Lung (tissue), 12 donors: ENCODE data around the gene NUDT4. TPM values are rescaled to one million over a fixed set of nuclear protein-coding genes. Genes with fewer than 3 reads are reported as not detected.

Experiments
- ATAC-seq: fragments of 200-7000 bp; cut with Tn5 transposase; one replicate; pipeline ENCODE4 v1.9.1; 2020; ENCODE audit warnings: moderate number of reproducible peaks; ENCODE audit not compliant: insufficient read depth, low FRiP score
- DNase-seq, 3 donors: peaks; one replicate each; pipeline ENCODE4 v3.0.0-alpha.2; 2013 to 2017
- H3K27ac ChIP-seq, 2 donors: one replicate each; pipeline ENCODE4 v1.5.1; 2013; ENCODE audit warnings: mild to moderate bottlenecking in 2 of 2, moderate library complexity in 2 of 2, control low read depth in 1 of 2, inconsistent platforms in 1 of 2, low read depth in 1 of 2, low read length in 1 of 2
- H3K27me3 ChIP-seq, 3 donors: one replicate each; pipeline ENCODE4 v1.5.1; 2013; ENCODE audit warnings: low read length in 2 of 3; ENCODE audit not compliant: control insufficient read depth in 3 of 3, insufficient read depth in 3 of 3
- H3K36me3 ChIP-seq, 4 donors: one replicate each; pipeline ENCODE4 v1.5.1; 2013; ENCODE audit warnings: low read length in 4 of 4, mild to moderate bottlenecking in 1 of 4, moderate library complexity in 1 of 4; ENCODE audit not compliant: control insufficient read depth in 4 of 4, insufficient read depth in 4 of 4
- H3K4me1 ChIP-seq, 5 donors: one replicate each; pipeline ENCODE4 v1.5.1; 2013; ENCODE audit warnings: low read length in 5 of 5, mild to moderate bottlenecking in 2 of 5, moderate library complexity in 1 of 5; ENCODE audit not compliant: control insufficient read depth in 5 of 5, insufficient read depth in 5 of 5
- H3K4me3 ChIP-seq: one replicate; pipeline ENCODE4 v1.5.1; 2013; ENCODE audit warnings: mild to moderate bottlenecking, control low read depth, moderate library complexity
- H3K9ac ChIP-seq, 2 donors: one replicate each; pipeline ENCODE4 v1.5.1; 2013; ENCODE audit warnings: low read length in 2 of 2, control low read depth in 1 of 2; ENCODE audit not compliant: insufficient read depth in 1 of 2
- H3K9me3 ChIP-seq, 4 donors: one replicate each; pipeline ENCODE4 v1.5.1; 2013; ENCODE audit warnings: low read length in 3 of 4, mild to moderate bottlenecking in 1 of 4, moderate library complexity in 1 of 4; ENCODE audit not compliant: control insufficient read depth in 4 of 4, insufficient read depth in 3 of 4
- CTCF ChIP-seq: IDR thresholded peaks from 2 replicates; pipeline ENCODE4 v1.5.1; 2012; ENCODE audit warnings: mild to moderate bottlenecking; ENCODE audit errors: control extremely low read depth, extremely low read depth
- WGBS, 2 donors: extraction: QIAGEN DNeasy Blood & Tissue Kit; methylation state at CpG; one replicate each; pipeline ENCODE4 v1.1.7; 2013; 5-methylcytosine and 5-hydroxymethylcytosine counted together
- polyA plus RNA-seq, 2 donors: library from polyadenylated mRNA; stranded (reverse); fragments of 200-250 nt; gene quantifications; one replicate each; pipeline ENCODE4 v1.2.1, GENCODE V29; 2013
- total RNA-seq, 2 donors: library from RNA; depleted of rRNA in 1 of 2; stranded (reverse); fragments of >200 nt in 1 of 2; gene quantifications; one replicate each; pipeline ENCODE4 v1.2.1, GENCODE V29; 2014 to 2021
- donor health status: control.
- donor health status: control.
- donor health status: Bipolar disorder and iron deficiency.
- donor health status: healthy.
- donor health status: DM: yes; HTN: yes; CAD: no.

The NUDT4 gene
- total and polyA plus RNA-seq, 4 donors: 20.8 to 102 (median 39.3) TPM

GRCh38 chr12:93451423-93452158, 73.9 kb downstream of the NUDT4 start:
- no peaks in the 10 kb centered on the region for H3K4me1 ChIP-seq
- no peak overlapping the region for H3K9ac ChIP-seq
- H3K27ac ChIP-seq: no peak overlapping the region
- H3K4me3 ChIP-seq: no peak overlapping the region
- H3K27me3 ChIP-seq: no peaks in the 10 kb centered on the region
- 57 to 70% methylated on average over 3 of the region's 3 CpGs for WGBS, 2 donors
- no peaks in the 10 kb centered on the region for H3K36me3 ChIP-seq
- no peak for TF ChIP-seq CTCF
- no peak for DNase-seq
- no peak for ATAC-seq
- no peaks in the 10 kb centered on the region for H3K9me3 ChIP-seq

- Histone ChIP-seq H3K27ac (no peak overlapping the region), H3K4me3 (no peak overlapping the region), H3K27me3 (no peaks in the 10 kb centered on the region), H3K4me1 (no peaks in the 10 kb centered on the region), H3K36me3 (no peaks in the 10 kb centered on the region), H3K9ac (no peak overlapping the region), H3K9me3 (no peaks in the 10 kb centered on the region)
- DNase-seq (no peak), ATAC-seq (no peak)
- no peak for TF ChIP-seq CTCF
- WGBS, 2 donors: 88% methylated on average over 5 of the region's 5 CpGs
Measured at GRCh38 chr12:93453633-93454032, 75.9 kb downstream of the NUDT4 start.

- ATAC-seq (no peak), DNase-seq (no peak)
- Histone ChIP-seq H3K36me3 (no peaks in the 10 kb centered on the region), H3K27ac (no peak overlapping the region), H3K27me3 (no peaks in the 10 kb centered on the region), H3K9ac (no peak overlapping the region), H3K9me3 (no peaks in the 10 kb centered on the region), H3K4me1 (no peaks in the 10 kb centered on the region), H3K4me3 (no peak overlapping the region)
- TF ChIP-seq CTCF: no peak
- 75 to 83% methylated on average over 2 of the region's 2 CpGs for WGBS, 2 donors
Measured at GRCh38 chr12:93456077-93456476, 78.4 kb downstream of the NUDT4 start.

Other genes with a start within 250 kb of the NUDT4 start
- 10 to 100 TPM; 87.4 to 89.4 TPM for gene UBE2N, start 64.0 kb downstream of the NUDT4 start, total RNA-seq
- gene UBE2N, start 64.0 kb downstream of the NUDT4 start, polyA plus RNA-seq: 10 to 100 TPM; 65.1 to 72.2 TPM
- 10 to 100 TPM; 51.6 to 65.7 TPM for gene MRPL42, start 89.6 kb downstream of the NUDT4 start, total RNA-seq
- gene MRPL42, start 89.6 kb downstream of the NUDT4 start, polyA plus RNA-seq: 10 to 100 TPM; 27.5 to 35.6 TPM
- gene SOCS2, start 194.8 kb downstream of the NUDT4 start, total RNA-seq: 10 to 100 TPM; 29.9 to 35.6 TPM
- gene SOCS2, start 194.8 kb downstream of the NUDT4 start, polyA plus RNA-seq: 10 to 100 TPM; 26.9 to 45.1 TPM